B cell (primary cell): ENCODE data around the gene SLC35F3. TPM values are rescaled to one million over a fixed set of nuclear protein-coding genes. Genes with fewer than 3 reads are reported as not detected.

Experiments used
- ATAC-seq: fragments of 200-7000 bp; cut with Tn5 transposase; one replicate; pipeline ENCODE4 v1.10.0; 2021; ENCODE audit warnings: low read depth, mild to moderate bottlenecking, moderate number of reproducible peaks, moderate library complexity
- CTCF ChIA-PET: fragments of 350-600 bp; sonication (Branson Sonifier 250); formaldehyde crosslinking; loops from one replicate; lab custom pipeline; 2021; ENCODE audit warnings: antibody characterized with exemption, inconsistent platforms; lab: Charles Lee
- POLR2A ChIA-PET: fragments of 350-600 bp; sonication (Branson Sonifier 250); formaldehyde crosslinking; loops from one replicate; lab custom pipeline; 2021; ENCODE audit warnings: antibody characterized with exemption; lab: Charles Lee
- DNase-seq: peaks from one replicate; pipeline ENCODE4 v3.0.0; 2013
- H2AFZ ChIP-seq: 2 replicates; pipeline ENCODE4 v1.6.1; 2012; ENCODE audit warnings: mild to moderate bottlenecking, low read depth, low read length; ENCODE audit not compliant: insufficient read depth, poor library complexity, severe bottlenecking
- H3K27ac ChIP-seq, 2 donors: 1 replicate in 1 of 2; 2 replicates in 1 of 2; pipeline ENCODE4 v1.5.1; 2012 to 2013; ENCODE audit warnings: low read length in 2 of 2, mild to moderate bottlenecking in 2 of 2, moderate library complexity in 1 of 2
- H3K27me3 ChIP-seq, 4 experiments: fragments of 200-600 bp in 1 of 4; sonication (generic) in 1 of 4; replicated peaks in 1 of 4; 1 replicate in 2 of 4; 2 replicates in 2 of 4; pipeline versions ENCODE4 v1.6.1 to v1.7.0; 2013 to 2016; ENCODE audit warnings: low read length in 3 of 4, mild to moderate bottlenecking in 2 of 4, mixed read lengths in 1 of 4, moderate library complexity in 1 of 4; ENCODE audit not compliant: insufficient read depth in 4 of 4, control insufficient read depth in 3 of 4; ENCODE audit errors: control extremely low read depth in 1 of 4
- H3K36me3 ChIP-seq, 2 experiments: replicated peaks in 1 of 2; 1 replicate in 1 of 2; 2 replicates in 1 of 2; pipeline versions ENCODE4 v1.6.1 to v1.7.1; 2013; ENCODE audit warnings: low read length in 1 of 2; ENCODE audit not compliant: insufficient read depth in 2 of 2, control insufficient read depth in 1 of 2; ENCODE audit errors: control extremely low read depth in 1 of 2, extremely low read depth in 1 of 2
- H3K4me1 ChIP-seq, 2 donors: fragments of 200-600 bp in 1 of 2; sonication (generic) in 1 of 2; 1 replicate in 1 of 2; 2 replicates in 1 of 2; pipeline versions ENCODE4 v1.5.1 to v1.6.1; 2013 to 2017; ENCODE audit warnings: low read length in 2 of 2; ENCODE audit not compliant: control insufficient read depth in 2 of 2, insufficient read depth in 2 of 2
- H3K4me2 ChIP-seq: replicated peaks from 2 replicates; pipeline ENCODE3; 2012; ENCODE audit warnings: mild to moderate bottlenecking, low read depth, low read length; ENCODE audit not compliant: poor library complexity, severe bottlenecking
- H3K4me3 ChIP-seq, 5 experiments: fragments of 200-600 bp in 1 of 5; sonication (generic) in 1 of 5; 1 replicate in 3 of 5; 2 replicates in 2 of 5; pipeline versions ENCODE4 v1.5.1 to v1.7.0; 2011 to 2016; ENCODE audit warnings: low read length in 4 of 5, mild to moderate bottlenecking in 4 of 5, low read depth in 2 of 5, control low read depth in 1 of 5, moderate library complexity in 1 of 5; ENCODE audit not compliant: insufficient read depth in 1 of 5; ENCODE audit errors: control extremely low read depth in 1 of 5, extremely low read depth in 1 of 5
- H3K79me2 ChIP-seq: fragments of 200-600 bp; sonication (generic); one replicate; pipeline ENCODE4 v1.6.0; 2016; ENCODE audit warnings: low read length; ENCODE audit not compliant: control insufficient read depth, insufficient read depth
- H3K9ac ChIP-seq: fragments of 200-600 bp; sonication (generic); 2 replicates; pipeline ENCODE4 v1.6.1; 2017; ENCODE audit warnings: mild to moderate bottlenecking, low read length, moderate library complexity
- H3K9me3 ChIP-seq, 3 donors: one replicate each; pipeline versions ENCODE4 v1.6.1 to v1.7.1; 2013; ENCODE audit warnings: low read length in 2 of 3; ENCODE audit not compliant: control insufficient read depth in 2 of 3, insufficient read depth in 1 of 3; ENCODE audit errors: control extremely low read depth in 1 of 3
- H4K20me1 ChIP-seq: 2 replicates; pipeline ENCODE4 v1.6.0; 2012; ENCODE audit warnings: mild to moderate bottlenecking, low read length; ENCODE audit not compliant: insufficient read depth, control insufficient read depth, poor library complexity, severe bottlenecking
- H3K27ac Mint-ChIP-seq: one replicate; pipeline ENCODE4 v1.8.0; 2021; ENCODE audit warnings: mixed read lengths
- H3K27me3 Mint-ChIP-seq: one replicate; pipeline ENCODE4 v1.8.0; 2021; ENCODE audit warnings: mixed read lengths
- H3K4me1 Mint-ChIP-seq: one replicate; pipeline ENCODE4 v1.8.0; 2021; ENCODE audit warnings: mixed read lengths
- H3K4me3 Mint-ChIP-seq: one replicate; pipeline ENCODE4 v1.8.0; 2021; ENCODE audit warnings: mixed read lengths
- H3K9me3 Mint-ChIP-seq: one replicate; pipeline ENCODE4 v1.8.0; 2022; ENCODE audit warnings: mixed read lengths; ENCODE audit not compliant: insufficient read depth
- EZH2 ChIP-seq: IDR thresholded peaks from 2 replicates; pipeline ENCODE4 v1.6.1; 2012; ENCODE audit warnings: borderline replicate concordance, low read depth, mild to moderate bottlenecking, moderate library complexity, low read length; ENCODE audit not compliant: insufficient read depth, poor library complexity, severe bottlenecking
- WGBS: methylation state at CpG from one replicate; pipeline ENCODE4 v1.1.5; 2013; ENCODE audit warnings: missing lambda C conversion rate; ENCODE audit not compliant: insufficient coverage; 5-methylcytosine and 5-hydroxymethylcytosine counted together
- intact Hi-C: fragments of 100-400 bp; cut with micrococcal nuclease; formaldehyde crosslinking; loops from one replicate; pipeline ENCODE4 v1.10.0; 2022
- polyA plus RNA-seq: library from polyadenylated mRNA; depleted of rRNA; stranded (reverse); fragments of >200 nt; gene quantifications from 2 replicates; pipeline ENCODE4 v1.2.3, GENCODE V29; 2012
- total RNA-seq, 2 donors: library from RNA; stranded (reverse); fragments of 120-200 nt in 1 of 2; gene quantifications; 1 replicate in 1 of 2; 2 replicates in 1 of 2; pipeline versions ENCODE4 v1.2.3 to v1.2.4, GENCODE V29; 2013 to 2022
- TF ChIP-seq, protein P1 (sequence below): fragments of 200-600 bp; IDR thresholded peaks from one replicate; pipeline ENCODE4 v1.8.0; 2022; ENCODE audit warnings: antibody characterized with exemption, mild to moderate bottlenecking

Gene SLC35F3
- total and polyA plus RNA-seq, 2 donors (not counting 1 experiment from before 2014, with no cell fraction given): not detected

DNA sequence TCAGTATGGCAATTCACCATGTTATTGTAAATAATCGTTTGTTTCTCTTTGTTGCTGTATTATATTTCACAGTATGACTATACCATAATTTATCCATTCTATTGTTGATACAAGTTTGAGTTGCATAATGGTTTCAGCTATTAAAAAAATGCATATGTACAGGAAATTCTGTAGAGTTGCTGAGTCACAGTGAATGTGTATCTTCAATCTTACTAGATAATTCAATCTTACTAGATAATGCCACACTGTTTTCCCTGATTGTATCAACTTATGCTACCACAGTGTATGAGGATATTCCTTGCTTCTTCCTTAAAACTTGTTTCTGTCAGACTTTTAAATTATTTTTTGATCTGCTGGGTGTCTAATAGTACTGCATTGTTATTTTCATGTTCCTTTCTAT lies 465.3 kb downstream of the SLC35F3 start:
- no peak overlapping the region for H2AFZ ChIP-seq
- POLR2A ChIA-PET: no interaction called here
- no peak overlapping the region for H3K9ac ChIP-seq
- Mint-ChIP-seq H3K4me3 (no peak overlapping the region), H3K27ac (no peak overlapping the region), H3K27me3 (peaks cover under 1% of the 10 kb centered on the region), H3K4me1 (peaks cover 19% of the 10 kb centered on the region), H3K9me3 (no peaks in the 10 kb centered on the region)
- H3K27me3 ChIP-seq: no peaks in the 10 kb centered on the region
- CTCF ChIA-PET: no interaction called here
- H3K4me1 ChIP-seq: peaks cover 13 to 15% of the 10 kb centered on the region in 2 donors
- H4K20me1 ChIP-seq: no peaks in the 10 kb centered on the region
- H3K9me3 ChIP-seq: no peaks in the 10 kb centered on the region
- no peaks in the 10 kb centered on the region for H3K36me3 ChIP-seq
- no CpG with 5 or more reads among the region's 1 CpG for WGBS
- ATAC-seq (no peak), DNase-seq (no peak)
- no peak for TF ChIP-seq EZH2
- TF ChIP-seq, protein P1, sequence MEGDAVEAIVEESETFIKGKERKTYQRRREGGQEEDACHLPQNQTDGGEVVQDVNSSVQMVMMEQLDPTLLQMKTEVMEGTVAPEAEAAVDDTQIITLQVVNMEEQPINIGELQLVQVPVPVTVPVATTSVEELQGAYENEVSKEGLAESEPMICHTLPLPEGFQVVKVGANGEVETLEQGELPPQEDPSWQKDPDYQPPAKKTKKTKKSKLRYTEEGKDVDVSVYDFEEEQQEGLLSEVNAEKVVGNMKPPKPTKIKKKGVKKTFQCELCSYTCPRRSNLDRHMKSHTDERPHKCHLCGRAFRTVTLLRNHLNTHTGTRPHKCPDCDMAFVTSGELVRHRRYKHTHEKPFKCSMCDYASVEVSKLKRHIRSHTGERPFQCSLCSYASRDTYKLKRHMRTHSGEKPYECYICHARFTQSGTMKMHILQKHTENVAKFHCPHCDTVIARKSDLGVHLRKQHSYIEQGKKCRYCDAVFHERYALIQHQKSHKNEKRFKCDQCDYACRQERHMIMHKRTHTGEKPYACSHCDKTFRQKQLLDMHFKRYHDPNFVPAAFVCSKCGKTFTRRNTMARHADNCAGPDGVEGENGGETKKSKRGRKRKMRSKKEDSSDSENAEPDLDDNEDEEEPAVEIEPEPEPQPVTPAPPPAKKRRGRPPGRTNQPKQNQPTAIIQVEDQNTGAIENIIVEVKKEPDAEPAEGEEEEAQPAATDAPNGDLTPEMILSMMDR: no peak
- H3K4me2 ChIP-seq: no peak overlapping the region
- intact Hi-C loops: loop anchor here (5.0 kb wide), 1 partner anchor 793 kb away; the partner anchor contains the start of gene RBM34
- no peak overlapping the region for H3K4me3 ChIP-seq
- peaks cover 8% of the 10 kb centered on the region for H3K79me2 ChIP-seq
- no peak overlapping the region for H3K27ac ChIP-seq

DNA sequence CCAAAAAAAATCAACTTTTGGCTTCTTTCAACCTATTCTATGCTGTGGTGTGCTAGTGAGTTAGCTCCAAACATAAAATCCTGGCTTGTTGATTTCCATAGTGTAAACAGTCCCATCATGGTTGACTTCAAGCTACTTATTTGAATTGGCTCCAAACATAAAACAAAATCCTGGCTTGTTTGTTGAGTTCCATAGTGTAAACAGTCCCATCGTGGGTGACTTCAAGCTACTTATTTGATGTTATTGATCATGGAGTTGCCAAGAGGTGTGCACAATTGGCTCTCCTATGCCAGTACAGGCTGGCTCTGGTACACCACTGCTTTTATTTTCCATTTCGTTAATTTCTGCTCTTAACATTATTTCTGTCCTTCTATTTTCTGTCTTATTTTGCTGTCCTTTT lies 466.9 kb downstream of the SLC35F3 start:
- H3K4me1 Mint-ChIP-seq: peaks cover 29% of the 10 kb centered on the region
- H3K9ac ChIP-seq: no peak overlapping the region
- no peaks in the 10 kb centered on the region for H3K27me3 Mint-ChIP-seq
- peaks cover 13 to 16% of the 10 kb centered on the region in 2 donors for H3K4me1 ChIP-seq
- no peak for DNase-seq
- no peaks in the 10 kb centered on the region for H3K27me3 ChIP-seq
- H3K27ac ChIP-seq: no peak overlapping the region
- H3K9me3 Mint-ChIP-seq: no peaks in the 10 kb centered on the region
- ChIA-PET CTCF (no interaction called here), POLR2A (no interaction called here)
- H3K4me2 ChIP-seq: no peak overlapping the region
- H2AFZ ChIP-seq: no peak overlapping the region
- TF ChIP-seq, protein P1: no peak
- no peak for TF ChIP-seq EZH2
- H3K27ac Mint-ChIP-seq: no peak overlapping the region
- H3K4me3 ChIP-seq: no peak overlapping the region
- no peaks in the 10 kb centered on the region for H3K9me3 ChIP-seq
- intact Hi-C loops: loop anchor here (5.0 kb wide), 1 partner anchor 791 kb away; the partner anchor contains the start of gene RBM34
- no peaks in the 10 kb centered on the region for H4K20me1 ChIP-seq
- H3K79me2 ChIP-seq: peaks cover 24% of the 10 kb centered on the region
- no peak overlapping the region for H3K4me3 Mint-ChIP-seq
- WGBS: no CpG with 5 or more reads among the region's 2 CpGs
- ATAC-seq: no peak
- H3K36me3 ChIP-seq: peaks cover 0 to 14% of the 10 kb centered on the region in 2 experiments
